Endothelial cell (in vitro differentiated cells): ENCODE results near the gene RPS6KA5. TPM values are rescaled to one million over a fixed set of nuclear protein-coding genes. Genes with fewer than 3 reads are reported as not detected.
A peak's percentile ranks its signal among the peaks of the same experiment; 100 is the strongest.

Source experiments
- DNase-seq: peaks from one replicate; pipeline ENCODE4 v3.0.0; 2021; ENCODE audit warnings: low spot score
- H3K27ac Mint-ChIP-seq: one replicate; pipeline ENCODE4 v1.8.0; 2021; ENCODE audit warnings: mixed read lengths, inconsistent platforms; ENCODE audit not compliant: unreplicated experiment
- H3K27me3 Mint-ChIP-seq: one replicate; pipeline ENCODE4 v1.8.0; 2021; ENCODE audit warnings: mild to moderate bottlenecking, moderate library complexity, mixed read lengths, inconsistent platforms; ENCODE audit not compliant: unreplicated experiment
- H3K36me3 Mint-ChIP-seq: one replicate; pipeline ENCODE4 v1.8.0; 2021; ENCODE audit warnings: mild to moderate bottlenecking, low read depth, mixed read lengths, inconsistent platforms; ENCODE audit not compliant: unreplicated experiment
- H3K4me1 Mint-ChIP-seq: one replicate; pipeline ENCODE4 v1.8.0; 2021; ENCODE audit warnings: mild to moderate bottlenecking, mixed read lengths, inconsistent platforms; ENCODE audit not compliant: unreplicated experiment
- H3K4me3 Mint-ChIP-seq: one replicate; pipeline ENCODE4 v1.8.0; 2021; ENCODE audit warnings: mild to moderate bottlenecking, mixed read lengths, inconsistent platforms; ENCODE audit not compliant: unreplicated experiment
- H3K9me3 Mint-ChIP-seq: one replicate; pipeline ENCODE4 v1.8.0; 2021; ENCODE audit warnings: mixed read lengths, inconsistent platforms; ENCODE audit not compliant: unreplicated experiment
- total RNA-seq: library from RNA; stranded (reverse); fragmentation: NEBNext Ultra II Directional; extraction: Animal tissue kit (Norgen Biotek cat#: 25700); gene quantifications from one replicate; pipeline ENCODE4 v1.2.1, GENCODE V29; 2021; ENCODE audit not compliant: unreplicated experiment
- TF ChIP-seq, protein P1 (sequence below): fragments of 200-600 bp; sonication (generic); IDR thresholded peaks from one replicate; pipeline ENCODE4 v1.5.0; 2021; ENCODE audit warnings: antibody characterized with exemption; ENCODE audit not compliant: unreplicated experiment

Gene RPS6KA5
- total RNA-seq, 1 donor from 2014 or later, result 13.8 TPM

GRCh38 chr14:90809530-90810312 lies 250.7 kb downstream of the RPS6KA5 start:
- no peak for DNase-seq
- Mint-ChIP-seq H3K27ac (no peak overlapping the region), H3K4me1 (peaks cover 24% of the 10 kb centered on the region), H3K4me3 (no peak overlapping the region), H3K9me3 (no peaks in the 10 kb centered on the region), H3K27me3 (peaks cover 14% of the 10 kb centered on the region), H3K36me3 (peaks cover 4% of the 10 kb centered on the region)
- TF ChIP-seq, protein P1, sequence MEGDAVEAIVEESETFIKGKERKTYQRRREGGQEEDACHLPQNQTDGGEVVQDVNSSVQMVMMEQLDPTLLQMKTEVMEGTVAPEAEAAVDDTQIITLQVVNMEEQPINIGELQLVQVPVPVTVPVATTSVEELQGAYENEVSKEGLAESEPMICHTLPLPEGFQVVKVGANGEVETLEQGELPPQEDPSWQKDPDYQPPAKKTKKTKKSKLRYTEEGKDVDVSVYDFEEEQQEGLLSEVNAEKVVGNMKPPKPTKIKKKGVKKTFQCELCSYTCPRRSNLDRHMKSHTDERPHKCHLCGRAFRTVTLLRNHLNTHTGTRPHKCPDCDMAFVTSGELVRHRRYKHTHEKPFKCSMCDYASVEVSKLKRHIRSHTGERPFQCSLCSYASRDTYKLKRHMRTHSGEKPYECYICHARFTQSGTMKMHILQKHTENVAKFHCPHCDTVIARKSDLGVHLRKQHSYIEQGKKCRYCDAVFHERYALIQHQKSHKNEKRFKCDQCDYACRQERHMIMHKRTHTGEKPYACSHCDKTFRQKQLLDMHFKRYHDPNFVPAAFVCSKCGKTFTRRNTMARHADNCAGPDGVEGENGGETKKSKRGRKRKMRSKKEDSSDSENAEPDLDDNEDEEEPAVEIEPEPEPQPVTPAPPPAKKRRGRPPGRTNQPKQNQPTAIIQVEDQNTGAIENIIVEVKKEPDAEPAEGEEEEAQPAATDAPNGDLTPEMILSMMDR, result no peak

DNA sequence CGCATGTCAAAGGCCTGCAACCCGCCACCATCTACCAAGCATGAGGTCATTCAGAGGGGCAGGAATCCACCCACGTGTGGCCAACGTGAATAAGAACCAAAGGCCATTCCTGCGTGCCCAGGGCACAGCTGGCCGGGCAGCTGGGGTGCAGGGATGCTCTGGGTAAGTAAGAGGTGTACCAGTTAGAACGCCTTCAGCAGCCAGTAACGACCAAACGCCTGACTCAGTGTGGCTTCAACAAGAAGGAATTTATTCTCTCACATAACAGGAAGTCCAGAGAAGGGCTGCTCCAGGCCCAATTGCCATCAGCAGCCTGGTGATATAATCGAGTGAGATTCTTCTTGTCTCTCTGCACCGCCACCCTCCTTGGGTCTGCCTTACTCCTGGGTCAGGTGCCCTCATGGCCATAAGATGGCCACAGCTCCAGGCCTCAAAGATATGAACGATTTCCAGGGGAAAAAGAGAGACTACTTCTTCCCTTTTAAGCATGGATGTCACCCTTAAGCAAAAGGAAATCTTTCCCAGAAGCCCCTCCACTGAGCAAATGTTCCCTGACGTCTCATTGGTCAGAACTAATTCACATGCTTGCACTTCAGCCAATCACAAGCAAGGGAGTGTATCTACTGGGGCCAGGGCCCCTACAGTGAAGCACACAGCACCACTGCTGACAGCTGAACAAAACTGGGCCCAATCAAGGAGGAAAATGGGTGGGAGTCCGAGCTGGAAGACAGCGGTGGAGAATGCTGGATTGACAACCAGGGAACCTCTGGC lies 251.5 kb downstream of the RPS6KA5 start:
- no peak for DNase-seq
- H3K27ac Mint-ChIP-seq, result no peak overlapping the region

DNA sequence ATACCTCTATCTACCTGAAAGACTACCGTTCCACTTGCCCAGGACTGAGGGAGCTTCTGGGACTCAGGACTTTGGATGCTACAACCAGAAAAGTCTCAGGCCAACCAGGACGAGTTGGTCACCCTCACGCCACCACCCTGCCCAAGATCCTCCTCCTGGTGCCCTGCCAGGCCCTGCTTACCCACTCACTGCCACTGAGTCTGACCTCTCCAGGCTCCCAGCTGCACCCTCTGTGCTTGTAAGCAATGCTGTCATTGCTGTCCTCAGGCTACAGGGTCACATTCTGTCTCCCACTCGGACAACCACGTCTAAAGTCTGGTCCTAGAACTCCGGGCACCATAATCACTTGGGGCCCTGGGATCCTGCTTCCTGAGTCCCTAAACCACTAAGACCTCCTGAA lies 253.4 kb downstream of the RPS6KA5 start:
- Mint-ChIP-seq H3K36me3 (peaks cover 9% of the 10 kb centered on the region), H3K4me1 (peaks cover 28% of the 10 kb centered on the region), H3K27ac (peak overlapping the region; percentile 42), H3K9me3 (no peaks in the 10 kb centered on the region), H3K27me3 (peaks cover 19% of the 10 kb centered on the region), H3K4me3 (peak overlapping the region; percentile 70)
- DNase-seq, result no peak
- TF ChIP-seq, protein P1, result no peak

More for the DNA sequence above, 251.5 kb downstream of the RPS6KA5 start:
- Mint-ChIP-seq H3K4me3 (no peak overlapping the region), H3K4me1 (peaks cover 26% of the 10 kb centered on the region), H3K27me3 (peaks cover 16% of the 10 kb centered on the region), H3K9me3 (no peaks in the 10 kb centered on the region), H3K36me3 (peaks cover 4% of the 10 kb centered on the region)
- TF ChIP-seq, protein P1, result no peak

GRCh38 chr14:90805662-90806540 lies 254.5 kb downstream of the RPS6KA5 start:
- Mint-ChIP-seq H3K4me3 (no peak overlapping the region), H3K4me1 (peaks cover 36% of the 10 kb centered on the region), H3K27me3 (peaks cover 26% of the 10 kb centered on the region), H3K9me3 (no peaks in the 10 kb centered on the region), H3K36me3 (peaks cover 8% of the 10 kb centered on the region), H3K27ac (peak overlapping the region; percentile 42)
- TF ChIP-seq, protein P1, result no peak
- no peak for DNase-seq
